H1 (cell line): ENCODE measurements around the gene MOB3B. TPM values are rescaled to one million over a fixed set of nuclear protein-coding genes. Genes with fewer than 3 reads are reported as not detected.

Experiments
- CTCF ChIA-PET: fragments of 300-600 bp; sonication (Branson Sonifier 250); formaldehyde crosslinking; loops from one replicate; lab custom pipeline; 2021; ENCODE audit not compliant: partially characterized antibody; lab: Charles Lee
- POLR2A ChIA-PET: fragments of 300-600 bp; sonication (Branson Sonifier 250); formaldehyde crosslinking; loops from one replicate; lab custom pipeline; 2021; ENCODE audit warnings: inconsistent platforms; ENCODE audit not compliant: partially characterized antibody; lab: Charles Lee
- DNase-seq, 2 experiments: peaks; one replicate each; pipeline versions ENCODE4 v3.0.0 to v3.0.0-alpha.2; 2010 to 2022; ENCODE audit warnings: low spot score in 2 of 2, low read depth in 1 of 2, mixed read lengths in 1 of 2
- FAIRE-seq: peaks from 2 replicates; lab custom pipeline; 2011; peaks lifted over from hg19 to GRCh38; lab: Jason Lieb, UNC
- H2AFZ ChIP-seq: 2 replicates; pipeline ENCODE4 v1.8.1; 2012; ENCODE audit warnings: low read length, inconsistent platforms
- H2AK5ac ChIP-seq: 2 replicates; pipeline ENCODE4 v1.6.1; 2013; ENCODE audit warnings: low read depth, low read length
- H2BK120ac ChIP-seq: replicated peaks from 2 replicates; pipeline ENCODE3; 2013; ENCODE audit warnings: low read depth, low read length, inconsistent platforms
- H2BK12ac ChIP-seq: 2 replicates; pipeline ENCODE4 v1.6.1; 2013; ENCODE audit warnings: low read depth, low read length
- H2BK15ac ChIP-seq: 2 replicates; pipeline ENCODE4 v1.6.1; 2013; ENCODE audit warnings: low read length
- H2BK20ac ChIP-seq: 2 replicates; pipeline ENCODE4 v1.6.1; 2013; ENCODE audit warnings: low read length
- H2BK5ac ChIP-seq: 2 replicates; pipeline ENCODE4 v1.6.1; 2013; ENCODE audit warnings: low read depth, low read length
- H3K14ac ChIP-seq: 2 replicates; pipeline ENCODE4 v1.6.1; 2013; ENCODE audit warnings: inconsistent platforms; ENCODE audit not compliant: insufficient read length
- H3K18ac ChIP-seq: 2 replicates; pipeline ENCODE4 v1.6.1; 2013; ENCODE audit warnings: low read length; ENCODE audit errors: extremely low read depth
- H3K23ac ChIP-seq: 2 replicates; pipeline ENCODE4 v1.6.1; 2013; ENCODE audit warnings: inconsistent platforms; ENCODE audit not compliant: insufficient read length
- H3K23me2 ChIP-seq: 2 replicates; pipeline ENCODE4 v1.6.1; 2013; ENCODE audit warnings: low read depth, low read length
- H3K27ac ChIP-seq: 2 replicates; pipeline ENCODE4 v1.6.1; 2011; ENCODE audit warnings: low read depth, low read length, inconsistent platforms
- H3K27me3 ChIP-seq, 4 experiments: replicated peaks in 1 of 4; 1 replicate in 1 of 4; 2 replicates in 3 of 4; pipeline versions ENCODE4 v1.6.1 to v1.8.1; 2011 to 2013; ENCODE audit warnings: low read length in 3 of 4, mild to moderate bottlenecking in 3 of 4, inconsistent platforms in 2 of 4, mixed read lengths in 2 of 4, moderate library complexity in 1 of 4; ENCODE audit not compliant: control insufficient read depth in 3 of 4, insufficient read depth in 3 of 4; ENCODE audit errors: extremely low read depth in 1 of 4
- H3K36me3 ChIP-seq, 4 experiments: 2 replicates each; pipeline versions ENCODE4 v1.6.1 to v1.8.1; 2011 to 2013; ENCODE audit warnings: mild to moderate bottlenecking in 4 of 4, low read length in 3 of 4, moderate library complexity in 2 of 4, control low read depth in 1 of 4, inconsistent platforms in 1 of 4; ENCODE audit not compliant: insufficient read depth in 4 of 4, control insufficient read depth in 2 of 4
- H3K4ac ChIP-seq: replicated peaks from 2 replicates; pipeline ENCODE3; 2013; ENCODE audit warnings: low read length, low read depth, mixed read lengths, inconsistent platforms; ENCODE audit not compliant: insufficient read length
- H3K4me1 ChIP-seq, 4 experiments: replicated peaks in 1 of 4; 1 replicate in 1 of 4; 2 replicates in 3 of 4; pipeline versions ENCODE4 v1.6.1 to v1.8.1; 2011 to 2013; ENCODE audit warnings: low read length in 3 of 4, inconsistent platforms in 2 of 4, mixed read lengths in 1 of 4; ENCODE audit not compliant: insufficient read depth in 4 of 4, control insufficient read depth in 3 of 4
- H3K4me2 ChIP-seq, 2 experiments: 2 replicates each; pipeline versions ENCODE4 v1.6.1 to v1.8.1; 2011 to 2013; ENCODE audit warnings: low read depth in 2 of 2, low read length in 2 of 2, control low read depth in 1 of 2, inconsistent platforms in 1 of 2, mild to moderate bottlenecking in 1 of 2; ENCODE audit not compliant: insufficient read depth in 1 of 2
- H3K4me3 ChIP-seq, 4 experiments: fragments of 200-600, 300-600 bp in 1 of 4; sonication (generic), shearing (Covaris generic), sonication (Bioruptor Twin) in 1 of 4; 2 replicates each; pipeline versions ENCODE4 v1.5.1 to v1.8.1; 2011 to 2016; ENCODE audit warnings: low read length in 4 of 4, low read depth in 3 of 4, control low read depth in 2 of 4, inconsistent platforms in 2 of 4, mild to moderate bottlenecking in 2 of 4, mixed read lengths in 1 of 4, moderate library complexity in 1 of 4; ENCODE audit not compliant: insufficient read depth in 2 of 4; ENCODE audit errors: extremely low read depth in 1 of 4
- H3K56ac ChIP-seq: replicated peaks from 2 replicates; pipeline ENCODE3; 2013; ENCODE audit warnings: low read depth, mild to moderate bottlenecking, mixed read lengths, low read length, inconsistent platforms; ENCODE audit not compliant: insufficient read length
- H3K79me1 ChIP-seq: 2 replicates; pipeline ENCODE4 v1.6.1; 2013; ENCODE audit warnings: low read depth, low read length, control low read depth
- H3K79me2 ChIP-seq, 2 experiments: 2 replicates each; pipeline versions ENCODE4 v1.6.1 to v1.8.1; 2012 to 2013; ENCODE audit warnings: low read length in 2 of 2, mild to moderate bottlenecking in 2 of 2, inconsistent platforms in 1 of 2; ENCODE audit not compliant: insufficient read depth in 2 of 2, control insufficient read depth in 1 of 2
- H3K9ac ChIP-seq, 4 experiments: replicated peaks in 1 of 4; 1 replicate in 1 of 4; 2 replicates in 3 of 4; pipeline versions ENCODE4 v1.6.1 to v1.8.1; 2011 to 2013; ENCODE audit warnings: low read depth in 3 of 4, low read length in 3 of 4, control low read depth in 2 of 4, mild to moderate bottlenecking in 2 of 4, moderate library complexity in 2 of 4, inconsistent platforms in 1 of 4; ENCODE audit errors: extremely low read depth in 1 of 4
- H3K9me3 ChIP-seq, 2 experiments: 2 replicates each; pipeline versions ENCODE4 v1.6.1 to v1.8.1; 2012 to 2013; ENCODE audit warnings: mild to moderate bottlenecking in 2 of 2, moderate library complexity in 2 of 2, control low read depth in 1 of 2, inconsistent platforms in 1 of 2, low read depth in 1 of 2, low read length in 1 of 2, mixed read lengths in 1 of 2; ENCODE audit not compliant: insufficient read depth in 2 of 2
- H4K20me1 ChIP-seq, 2 experiments: replicated peaks in 1 of 2; 2 replicates each; pipeline versions ENCODE3 to v1.8.1; 2011 to 2013; ENCODE audit warnings: inconsistent platforms in 2 of 2, low read length in 2 of 2, mild to moderate bottlenecking in 1 of 2; ENCODE audit not compliant: insufficient read depth in 2 of 2, control insufficient read depth in 1 of 2
- H4K5ac ChIP-seq: 2 replicates; pipeline ENCODE4 v1.6.1; 2013; ENCODE audit warnings: low read length, low read depth, mixed read lengths, inconsistent platforms; ENCODE audit not compliant: insufficient read length
- H4K8ac ChIP-seq: 2 replicates; pipeline ENCODE4 v1.8.0; 2013; ENCODE audit warnings: mild to moderate bottlenecking, moderate library complexity, low read length, inconsistent platforms; ENCODE audit not compliant: insufficient read depth; ENCODE audit errors: extremely low read depth
- H4K91ac ChIP-seq: replicated peaks from 2 replicates; pipeline ENCODE3; 2013; ENCODE audit warnings: low read length, mixed read lengths, inconsistent platforms; ENCODE audit not compliant: insufficient read length
- ASH2L ChIP-seq: fragments of 200-600, 300-600 bp; sonication (generic); IDR thresholded peaks from one replicate; pipeline ENCODE4 v1.7.1; 2017; ENCODE audit warnings: low read length
- CBX8 ChIP-seq: fragments of 300-800, 300-1000 bp; sonication (generic); IDR thresholded peaks from 2 replicates; pipeline ENCODE4 v1.7.1; 2016; ENCODE audit warnings: low read depth, low read length, borderline replicate concordance
- CEBPB ChIP-seq: IDR thresholded peaks from 2 replicates; pipeline ENCODE4 v1.6.1; 2012; ENCODE audit warnings: low read depth, low read length
- CHD1 ChIP-seq: IDR thresholded peaks from 2 replicates; pipeline ENCODE4 v1.6.1; 2012; ENCODE audit warnings: low read depth, low read length, improper control_type of control experiment
- EP300 ChIP-seq, 2 experiments: IDR thresholded peaks; 1 replicate in 1 of 2; 2 replicates in 1 of 2; pipeline ENCODE4 v1.6.1; 2011 to 2012; ENCODE audit warnings: low read depth in 2 of 2, low read length in 2 of 2, mild to moderate bottlenecking in 2 of 2, borderline replicate concordance in 1 of 2, inconsistent platforms in 1 of 2, moderate library complexity in 1 of 2
- EZH2 ChIP-seq: fragments of 200-600 bp; sonication (generic); IDR thresholded peaks from 2 replicates; pipeline ENCODE4 v1.7.1; 2012; ENCODE audit warnings: low read depth, mild to moderate bottlenecking, moderate library complexity, low read length, inconsistent platforms; ENCODE audit not compliant: severe bottlenecking
- HDAC6 ChIP-seq: IDR thresholded peaks from one replicate; pipeline ENCODE4 v1.7.1; 2012; ENCODE audit warnings: low read depth, mild to moderate bottlenecking, inconsistent platforms, low read length, moderate library complexity
- KDM5A ChIP-seq: fragments of 200-600 bp; IDR thresholded peaks from 2 replicates; pipeline ENCODE4 v1.7.1; 2012; ENCODE audit warnings: mild to moderate bottlenecking, low read length, inconsistent platforms, mixed read lengths
- MAFK ChIP-seq: IDR thresholded peaks from 2 replicates; pipeline ENCODE4 v1.6.1; 2012; ENCODE audit warnings: low read depth, mild to moderate bottlenecking, improper control_type of control experiment, low read length
- NRF1 ChIP-seq: IDR thresholded peaks from 2 replicates; pipeline ENCODE4 v1.6.1; 2011; ENCODE audit warnings: mild to moderate bottlenecking, low read depth, low read length, improper control_type of control experiment
- RAD21 ChIP-seq, 2 experiments: IDR thresholded peaks in 1 of 2; conservative IDR thresholded peaks in 1 of 2; 2 replicates each; pipeline ENCODE4 v1.6.1; 2011; ENCODE audit warnings: low read depth in 2 of 2, low read length in 2 of 2, improper control_type of control experiment in 1 of 2, inconsistent platforms in 1 of 2, mild to moderate bottlenecking in 1 of 2, moderate library complexity in 1 of 2
- SUZ12 ChIP-seq: fragments of 200-600 bp; sonication (generic); IDR thresholded peaks from 2 replicates; pipeline ENCODE4 v1.6.1; 2012; ENCODE audit warnings: mild to moderate bottlenecking, inconsistent platforms, low read length, moderate library complexity, mixed read lengths
- TBP ChIP-seq: IDR thresholded peaks from 2 replicates; pipeline ENCODE4 v1.6.1; 2011; ENCODE audit warnings: low read depth, low read length, improper control_type of control experiment
- WGBS, 2 experiments: shearing (Covaris generic) in 1 of 2; methylation state at CpG; one replicate each; pipeline versions ENCODE4 v1.1.6 to v1.1.7; 2013 to 2015; ENCODE audit warnings: low lambda C conversion rate in 2 of 2, mixed read lengths in 2 of 2, inconsistent platforms in 1 of 2, low coverage in 1 of 2, missing lambda C conversion rate in 1 of 2; ENCODE audit not compliant: insufficient replicate concordance in 2 of 2, insufficient coverage in 1 of 2, insufficient read length in 1 of 2; ENCODE audit errors: extremely low coverage in 1 of 2, missing lambda C conversion rate in 1 of 2; 5-methylcytosine and 5-hydroxymethylcytosine counted together
- polyA plus RNA-seq, 7 experiments: library from polyadenylated mRNA; depleted of rRNA in 3 of 7; stranded (reverse) in 5 of 7; unstranded in 2 of 7; fragments of >200 nt in 5 of 7; fragments of 200-250 nt in 2 of 7; gene quantifications; 1 replicate in 5 of 7; 2 replicates in 1 of 7; 4 replicates in 1 of 7; pipeline versions ENCODE4 v1.2.1 to v1.2.3, GENCODE V29; 2011 to 2013; ENCODE audit warnings: missing spikeins in 2 of 7, mixed read lengths in 2 of 7
- total RNA-seq: library from RNA; stranded (reverse); fragmentation: NEBNext Ultra II Directional; extraction: Animal tissue kit (Norgen Biotek cat#: 25700); gene quantifications from 2 replicates; pipeline ENCODE4 v1.2.1, GENCODE V29; 2021
- TF ChIP-seq, protein P1 (sequence below): IDR thresholded peaks from 2 replicates; pipeline ENCODE4 v1.6.1; 2012; ENCODE audit warnings: inconsistent platforms

The MOB3B gene
- total and polyA plus RNA-seq, 2 of the 8 experiments (the other 6 are each of a cell fraction or from before 2014, with no cell fraction given): 12.7 to 16.1 TPM

DNA sequence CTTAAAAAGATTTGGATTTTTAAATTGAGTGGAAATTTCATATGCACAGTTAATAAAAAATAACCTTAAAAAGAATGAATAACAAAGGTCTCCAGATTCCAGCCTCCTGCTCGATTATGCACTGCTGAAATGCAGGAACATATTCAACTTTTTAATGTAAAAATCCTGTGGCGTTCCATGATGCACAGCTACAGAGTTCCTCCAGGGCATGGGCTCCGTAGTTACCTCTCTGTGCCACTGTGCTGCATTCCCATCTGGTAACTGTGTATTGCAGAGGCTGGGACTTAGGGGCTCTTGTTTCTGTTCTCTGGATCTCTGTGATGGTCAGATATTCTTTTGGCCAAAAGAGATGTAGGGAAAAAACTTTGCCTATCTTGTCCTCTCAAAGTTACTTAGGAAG is 201.1 kb downstream of the MOB3B start:
- Histone ChIP-seq H4K5ac (no peak overlapping the region), H4K91ac (no peak overlapping the region), H3K27me3 (no peaks in the 10 kb centered on the region), H3K79me1 (no peaks in the 10 kb centered on the region), H3K36me3 (no peaks in the 10 kb centered on the region; a peak in 1 of 8 replicates), H2BK15ac (no peak overlapping the region), H2BK5ac (no peak overlapping the region), H2AK5ac (no peak overlapping the region; the same call in 1 of the 2 replicates), H4K20me1 (no peaks in the 10 kb centered on the region), H2AFZ (no peak overlapping the region), H3K23ac (no peak overlapping the region), H3K18ac (no peak overlapping the region), H3K4me1 (peaks cover 0 to 3% (median 0%) of the 10 kb centered on the region in 4 experiments; a peak in 1 of 7 replicates), H3K4ac (no peak overlapping the region), H2BK120ac (no peak overlapping the region), H3K56ac (no peak overlapping the region), H3K79me2 (no peaks in the 10 kb centered on the region), H3K4me3 (no peak overlapping the region), H3K27ac (no peak overlapping the region), H3K23me2 (no peaks in the 10 kb centered on the region), H3K14ac (no peak overlapping the region), H4K8ac (no peak overlapping the region), H2BK20ac (no peak overlapping the region), H3K4me2 (no peak overlapping the region), H2BK12ac (no peak overlapping the region), H3K9me3 (peaks cover 3 to 5% of the 10 kb centered on the region in 2 experiments; a peak in 1 of 4 replicates), H3K9ac (no peak overlapping the region)
- CTCF ChIA-PET: interaction anchor here (0.6 to 6.4 kb wide), 7 partner anchors 14 to 219 kb away, joined by 3 to 63 read pairs (median 3); partner anchors contain the start of gene MOB3B
- POLR2A ChIA-PET: no interaction called here
- no peak for DNase-seq
- WGBS, 2 experiments: 90% methylated on average over 3 of the region's 3 CpGs; no CpG with 5 or more reads in 1 of the 2 experiments
- no peak for FAIRE-seq
- TF ChIP-seq KDM5A: no peak
- no peak for TF ChIP-seq CBX8
- TF ChIP-seq TBP: no peak
- no peak for TF ChIP-seq SUZ12
- no peak for TF ChIP-seq NRF1
- TF ChIP-seq CHD1: no peak
- TF ChIP-seq EZH2: no peak
- TF ChIP-seq, protein P1, sequence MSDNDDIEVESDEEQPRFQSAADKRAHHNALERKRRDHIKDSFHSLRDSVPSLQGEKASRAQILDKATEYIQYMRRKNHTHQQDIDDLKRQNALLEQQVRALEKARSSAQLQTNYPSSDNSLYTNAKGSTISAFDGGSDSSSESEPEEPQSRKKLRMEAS: no peak
- no peak for TF ChIP-seq EP300 (IDR thresholded peaks at IDR 0.05; ENCODE audit: borderline replicate concordance in 1 of 2, low read depth in 2 of 2, low read length in 2 of 2)
- TF ChIP-seq HDAC6: no peak
- TF ChIP-seq CEBPB: no peak
- TF ChIP-seq MAFK: no peak
- no peak for TF ChIP-seq RAD21 (IDR thresholded peaks at IDR 0.05 in 1 of 2, conservative IDR thresholded peaks at IDR 0.05 in 1 of 2; ENCODE audit: low read depth in 2 of 2, low read length in 2 of 2)
- TF ChIP-seq ASH2L: no peak
